ENCODE data around the gene ERV3-1.
"Not testable (repeated sequence)": the region's sequence is repeated elsewhere in the genome, so short reads cannot be mapped to it uniquely, and the experiment has no call there.

The ERV3-1 gene

GRCh38 chr7:65037740-65038688, 31.5 kb upstream of the ERV3-1 start:
- Histone ChIP-seq H3K9me3 (ENCODE audit: insufficient read depth, low read length) (no peaks in the 10 kb centered on the region; the same call in 1 of the 2 replicates), H3K27me3 (ENCODE audit: insufficient read depth, insufficient read length) (no peaks in the 10 kb centered on the region), H3K36me3 (ENCODE audit: insufficient read depth, insufficient read length, low read length) (no peaks in the 10 kb centered on the region), H3K4me1 (ENCODE audit: insufficient read depth, insufficient read length) (no peaks in the 10 kb centered on the region), H3K4me3 (ENCODE audit: insufficient read length, low read depth) (peak overlapping the region; percentile 68), H3K9ac (ENCODE audit: insufficient read length, low read depth) (peak overlapping the region; percentile 82)
- TF ChIP-seq ZNF274 (IDR thresholded peaks at IDR 0.05; ENCODE audit: low read depth, low read length) (no peak), YY1 (IDR thresholded peaks at IDR 0.05; ENCODE audit: insufficient read depth, insufficient read length) (peak; percentile 24), SUZ12 (IDR thresholded peaks at IDR 0.05; ENCODE audit: extremely low read depth, insufficient read depth, insufficient read length) (no peak)
- peak; percentile 91 for DNase-seq (ENCODE audit: low read depth, low spot score)

GRCh38 chr7:65036526-65036925, 30.0 kb upstream of the ERV3-1 start:
- not testable (repeated sequence) for H3K9me3 ChIP-seq (ENCODE audit: insufficient read depth, low read length); H3K36me3 ChIP-seq (ENCODE audit: insufficient read depth, insufficient read length, low read length); H3K27me3 ChIP-seq (ENCODE audit: insufficient read depth, insufficient read length); H3K4me3 ChIP-seq (ENCODE audit: insufficient read length, low read depth); H3K4me1 ChIP-seq (ENCODE audit: insufficient read depth, insufficient read length); DNase-seq (ENCODE audit: low read depth, low spot score); H3K9ac ChIP-seq (ENCODE audit: insufficient read length, low read depth)

- H3K27me3 ChIP-seq (ENCODE audit: insufficient read depth, insufficient read length); H3K4me1 ChIP-seq (ENCODE audit: insufficient read depth, insufficient read length); H3K9ac ChIP-seq (ENCODE audit: insufficient read length, low read depth); H3K36me3 ChIP-seq (ENCODE audit: insufficient read depth, insufficient read length, low read length); DNase-seq (ENCODE audit: low read depth, low spot score); H3K9me3 ChIP-seq (ENCODE audit: insufficient read depth, low read length); H3K4me3 ChIP-seq (ENCODE audit: insufficient read length, low read depth): not testable (repeated sequence)
Observed at GRCh38 chr7:65035469-65035868, 29.0 kb upstream of the ERV3-1 start.

- not testable (repeated sequence) for H3K36me3 ChIP-seq (ENCODE audit: insufficient read depth, insufficient read length, low read length); H3K4me3 ChIP-seq (ENCODE audit: insufficient read length, low read depth); H3K9me3 ChIP-seq (ENCODE audit: insufficient read depth, low read length); H3K27me3 ChIP-seq (ENCODE audit: insufficient read depth, insufficient read length); H3K4me1 ChIP-seq (ENCODE audit: insufficient read depth, insufficient read length); DNase-seq (ENCODE audit: low read depth, low spot score); H3K9ac ChIP-seq (ENCODE audit: insufficient read length, low read depth)
Observed at GRCh38 chr7:65034120-65034782, 27.8 kb upstream of the ERV3-1 start.

- H3K4me1 ChIP-seq (ENCODE audit: insufficient read depth, insufficient read length); H3K9me3 ChIP-seq (ENCODE audit: insufficient read depth, low read length); DNase-seq (ENCODE audit: low read depth, low spot score); H3K36me3 ChIP-seq (ENCODE audit: insufficient read depth, insufficient read length, low read length); H3K27me3 ChIP-seq (ENCODE audit: insufficient read depth, insufficient read length); H3K4me3 ChIP-seq (ENCODE audit: insufficient read length, low read depth); H3K9ac ChIP-seq (ENCODE audit: insufficient read length, low read depth): not testable (repeated sequence)
Observed at GRCh38 chr7:65033391-65033790, 26.9 kb upstream of the ERV3-1 start.

- H3K4me3 ChIP-seq (ENCODE audit: insufficient read length, low read depth); H3K4me1 ChIP-seq (ENCODE audit: insufficient read depth, insufficient read length); DNase-seq (ENCODE audit: low read depth, low spot score); H3K36me3 ChIP-seq (ENCODE audit: insufficient read depth, insufficient read length, low read length); H3K9ac ChIP-seq (ENCODE audit: insufficient read length, low read depth); H3K27me3 ChIP-seq (ENCODE audit: insufficient read depth, insufficient read length); H3K9me3 ChIP-seq (ENCODE audit: insufficient read depth, low read length): not testable (repeated sequence)
Observed at GRCh38 chr7:65025023-65025422, 18.5 kb upstream of the ERV3-1 start.

GRCh38 chr7:65020978-65021377, 14.5 kb upstream of the ERV3-1 start:
- H3K9me3 ChIP-seq (ENCODE audit: insufficient read depth, low read length); H3K4me3 ChIP-seq (ENCODE audit: insufficient read length, low read depth); H3K4me1 ChIP-seq (ENCODE audit: insufficient read depth, insufficient read length); H3K27me3 ChIP-seq (ENCODE audit: insufficient read depth, insufficient read length); H3K9ac ChIP-seq (ENCODE audit: insufficient read length, low read depth); DNase-seq (ENCODE audit: low read depth, low spot score); H3K36me3 ChIP-seq (ENCODE audit: insufficient read depth, insufficient read length, low read length): not testable (repeated sequence)

GRCh38 chr7:65009881-65010280, 3.4 kb upstream of the ERV3-1 start:
- not testable (repeated sequence) for H3K4me3 ChIP-seq (ENCODE audit: insufficient read length, low read depth); DNase-seq (ENCODE audit: low read depth, low spot score); H3K27me3 ChIP-seq (ENCODE audit: insufficient read depth, insufficient read length)

GRCh38 chr7:65009394-65009793, 2.9 kb upstream of the ERV3-1 start:
- not testable (repeated sequence) for H3K36me3 ChIP-seq (ENCODE audit: insufficient read depth, insufficient read length, low read length); H3K9ac ChIP-seq (ENCODE audit: insufficient read length, low read depth); DNase-seq (ENCODE audit: low read depth, low spot score)

More at GRCh38 chr7:65009881-65010280, 3.4 kb upstream of the ERV3-1 start:
- not testable (repeated sequence) for H3K9ac ChIP-seq (ENCODE audit: insufficient read length, low read depth); H3K36me3 ChIP-seq (ENCODE audit: insufficient read depth, insufficient read length, low read length); H3K9me3 ChIP-seq (ENCODE audit: insufficient read depth, low read length); H3K4me1 ChIP-seq (ENCODE audit: insufficient read depth, insufficient read length)

GRCh38 chr7:65007036-65007435, 549 bp upstream of the ERV3-1 start:
- peaks cover 29% of the 10 kb centered on the region for H3K36me3 ChIP-seq (ENCODE audit: insufficient read depth, insufficient read length, low read length)
- H3K9ac ChIP-seq (ENCODE audit: insufficient read length, low read depth); H3K4me3 ChIP-seq (ENCODE audit: insufficient read length, low read depth); DNase-seq (ENCODE audit: low read depth, low spot score); H3K9me3 ChIP-seq (ENCODE audit: insufficient read depth, low read length); H3K4me1 ChIP-seq (ENCODE audit: insufficient read depth, insufficient read length); H3K27me3 ChIP-seq (ENCODE audit: insufficient read depth, insufficient read length): not testable (repeated sequence)

More at GRCh38 chr7:65009394-65009793, 2.9 kb upstream of the ERV3-1 start:
- not testable (repeated sequence) for H3K4me3 ChIP-seq (ENCODE audit: insufficient read length, low read depth); H3K9me3 ChIP-seq (ENCODE audit: insufficient read depth, low read length); H3K4me1 ChIP-seq (ENCODE audit: insufficient read depth, insufficient read length); H3K27me3 ChIP-seq (ENCODE audit: insufficient read depth, insufficient read length)
